ENCODE measurements around the gene DNAH9. TPM values are rescaled to one million over a fixed set of nuclear protein-coding genes. Genes with fewer than 3 reads are reported as not detected.

DNAH9 gene
- polyA plus RNA-seq, 1 donor (not counting 4 experiments of a cell fraction or from before 2014, with no cell fraction given) = 0.42 TPM

DNA sequence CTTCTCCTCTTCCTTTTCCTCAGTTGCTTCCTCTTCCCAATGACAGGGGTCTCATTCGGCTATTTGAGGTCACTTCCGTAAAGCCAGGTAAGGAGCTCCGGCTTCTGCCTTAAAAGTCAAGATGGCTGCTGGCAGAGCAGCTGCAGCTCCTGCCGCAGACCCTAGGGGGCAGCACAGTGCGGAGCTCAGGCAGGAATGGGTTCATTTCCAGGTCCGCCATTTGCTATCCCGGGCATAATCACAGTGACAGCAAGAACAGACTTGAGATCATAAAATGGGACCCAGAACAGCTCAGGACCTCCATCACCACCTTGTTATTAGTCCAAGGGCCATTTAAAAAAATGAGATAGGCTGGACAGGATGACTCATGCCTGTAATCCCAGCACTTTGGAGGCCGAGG is 199.5 kb downstream of the DNAH9 start:
- Histone ChIP-seq H3K27ac (ENCODE audit: control insufficient read depth, insufficient read depth, low read length) (no peak overlapping the region), H3K9me1 (ENCODE audit: control insufficient read depth, extremely low read depth, insufficient read depth, low read length) (no peaks in the 10 kb centered on the region), H3K79me2 (ENCODE audit: control insufficient read depth, insufficient read depth, low read length) (no peaks in the 10 kb centered on the region), H3K4me1 (ENCODE audit: control insufficient read depth, extremely low read depth, insufficient read depth, low read length) (no peaks in the 10 kb centered on the region), H3K9ac (ENCODE audit: control insufficient read depth, extremely low read depth, insufficient read depth, low read length) (no peak overlapping the region), H4K20me1 (ENCODE audit: control insufficient read depth, extremely low read depth, insufficient read depth, low read length) (no peaks in the 10 kb centered on the region), H3K27me3 (ENCODE audit: control insufficient read depth, extremely low read depth, insufficient read depth, low read length) (no peaks in the 10 kb centered on the region), H3K4me2 (ENCODE audit: control insufficient read depth, extremely low read depth, insufficient read depth, low read depth, low read length) (no peak overlapping the region), H3K9me3 (ENCODE audit: control insufficient read depth, low read depth, low read length) (no peaks in the 10 kb centered on the region), H2AFZ (ENCODE audit: control insufficient read depth, low read length) (no peak overlapping the region), H3K4me3 (ENCODE audit: control insufficient read depth in 2 of 3, extremely low read depth in 1 of 3, insufficient read depth in 2 of 3, low read depth in 1 of 3, low read length in 3 of 3) (no peak overlapping the region), H3K36me3 (ENCODE audit: control insufficient read depth in 2 of 2, extremely low read depth in 1 of 2, insufficient read depth in 2 of 2, low read length in 2 of 2) (no peaks in the 10 kb centered on the region)
- no peak for DNase-seq (ENCODE audit: low read depth, low spot score)
- no peak for TF ChIP-seq EZH2 (IDR thresholded peaks at IDR 0.05; ENCODE audit: low read length)
- TF ChIP-seq, protein P1, sequence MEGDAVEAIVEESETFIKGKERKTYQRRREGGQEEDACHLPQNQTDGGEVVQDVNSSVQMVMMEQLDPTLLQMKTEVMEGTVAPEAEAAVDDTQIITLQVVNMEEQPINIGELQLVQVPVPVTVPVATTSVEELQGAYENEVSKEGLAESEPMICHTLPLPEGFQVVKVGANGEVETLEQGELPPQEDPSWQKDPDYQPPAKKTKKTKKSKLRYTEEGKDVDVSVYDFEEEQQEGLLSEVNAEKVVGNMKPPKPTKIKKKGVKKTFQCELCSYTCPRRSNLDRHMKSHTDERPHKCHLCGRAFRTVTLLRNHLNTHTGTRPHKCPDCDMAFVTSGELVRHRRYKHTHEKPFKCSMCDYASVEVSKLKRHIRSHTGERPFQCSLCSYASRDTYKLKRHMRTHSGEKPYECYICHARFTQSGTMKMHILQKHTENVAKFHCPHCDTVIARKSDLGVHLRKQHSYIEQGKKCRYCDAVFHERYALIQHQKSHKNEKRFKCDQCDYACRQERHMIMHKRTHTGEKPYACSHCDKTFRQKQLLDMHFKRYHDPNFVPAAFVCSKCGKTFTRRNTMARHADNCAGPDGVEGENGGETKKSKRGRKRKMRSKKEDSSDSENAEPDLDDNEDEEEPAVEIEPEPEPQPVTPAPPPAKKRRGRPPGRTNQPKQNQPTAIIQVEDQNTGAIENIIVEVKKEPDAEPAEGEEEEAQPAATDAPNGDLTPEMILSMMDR (optimal IDR thresholded peaks at IDR 0.05 in 1 of 3, IDR thresholded peaks at IDR 0.05 in 1 of 3, conservative IDR thresholded peaks at IDR 0.05 in 1 of 3; ENCODE audit: extremely low read depth in 1 of 3, insufficient read depth in 2 of 3, low read length in 3 of 3) = peak in 2 of 3 experiments; percentile 12 to 29
- dilution Hi-C loops (cut with MboI; ENCODE audit: extremely low pct_ligation_motif_present, low sequenced_read_pairs) = no loop called here
- FAIRE-seq = no peak

DNA sequence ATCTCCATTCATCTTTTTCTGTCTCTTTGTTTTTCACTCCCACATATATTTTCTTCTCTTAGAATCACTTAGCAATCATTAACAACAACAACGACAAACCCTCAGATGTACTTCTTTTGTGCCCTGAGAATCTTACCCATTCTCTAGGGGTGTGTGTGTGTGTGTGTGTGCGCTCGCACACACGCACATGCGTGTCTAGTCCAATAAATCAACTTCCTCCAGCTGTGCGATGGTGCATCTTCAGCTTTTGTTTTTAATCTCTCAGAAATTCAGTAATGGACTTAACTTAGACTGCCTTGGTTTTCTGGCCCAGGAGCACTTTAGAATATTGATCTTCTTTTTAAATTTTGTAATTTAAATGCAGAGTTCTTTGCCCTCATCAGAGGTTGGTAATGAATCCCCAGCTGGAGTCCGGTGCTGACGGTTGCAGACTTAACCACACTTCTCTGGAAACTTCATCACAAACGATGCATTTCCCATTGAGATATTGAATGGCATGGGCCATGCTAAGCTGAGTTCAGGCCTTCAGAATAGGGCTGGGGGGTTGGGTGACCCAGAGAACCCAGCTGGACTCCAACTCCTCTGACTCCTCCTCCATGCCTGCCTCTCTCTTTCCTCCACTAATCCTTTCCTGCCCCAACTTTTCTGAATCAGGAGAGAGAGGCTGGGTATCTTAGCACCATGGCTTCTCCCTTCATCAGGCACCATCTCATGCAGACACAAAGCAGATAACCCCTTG is 205.1 kb downstream of the DNAH9 start:
- no peak overlapping the region for H3K9ac ChIP-seq (ENCODE audit: control insufficient read depth, extremely low read depth, insufficient read depth, low read length)
- no peaks in the 10 kb centered on the region for H3K4me1 ChIP-seq (ENCODE audit: control insufficient read depth, extremely low read depth, insufficient read depth, low read length)
- H3K9me1 ChIP-seq (ENCODE audit: control insufficient read depth, extremely low read depth, insufficient read depth, low read length) = no peaks in the 10 kb centered on the region
- no peaks in the 10 kb centered on the region for H3K9me3 ChIP-seq (ENCODE audit: control insufficient read depth, low read depth, low read length)
- DNase-seq (ENCODE audit: low read depth, low spot score) = no peak
- no peaks in the 10 kb centered on the region for H3K27me3 ChIP-seq (ENCODE audit: control insufficient read depth, extremely low read depth, insufficient read depth, low read length)
- H3K4me2 ChIP-seq (ENCODE audit: control insufficient read depth, extremely low read depth, insufficient read depth, low read depth, low read length) = no peak overlapping the region
- no peaks in the 10 kb centered on the region for H4K20me1 ChIP-seq (ENCODE audit: control insufficient read depth, extremely low read depth, insufficient read depth, low read length)
- dilution Hi-C loops (cut with MboI; ENCODE audit: extremely low pct_ligation_motif_present, low sequenced_read_pairs) = no loop called here
- H2AFZ ChIP-seq (ENCODE audit: control insufficient read depth, low read length) = no peak overlapping the region
- H3K4me3 ChIP-seq (ENCODE audit: control insufficient read depth in 2 of 3, extremely low read depth in 1 of 3, insufficient read depth in 2 of 3, low read depth in 1 of 3, low read length in 3 of 3) = no peak overlapping the region
- H3K27ac ChIP-seq (ENCODE audit: control insufficient read depth, insufficient read depth, low read length) = no peak overlapping the region
- no peak for FAIRE-seq
- H3K36me3 ChIP-seq (ENCODE audit: control insufficient read depth in 2 of 2, extremely low read depth in 1 of 2, insufficient read depth in 2 of 2, low read length in 2 of 2) = no peaks in the 10 kb centered on the region
- no peaks in the 10 kb centered on the region for H3K79me2 ChIP-seq (ENCODE audit: control insufficient read depth, insufficient read depth, low read length)
- TF ChIP-seq, protein P1 (optimal IDR thresholded peaks at IDR 0.05 in 1 of 3, IDR thresholded peaks at IDR 0.05 in 1 of 3, conservative IDR thresholded peaks at IDR 0.05 in 1 of 3; ENCODE audit: extremely low read depth in 1 of 3, insufficient read depth in 2 of 3, low read length in 3 of 3) = no peak
- TF ChIP-seq EZH2 (IDR thresholded peaks at IDR 0.05; ENCODE audit: low read length) = no peak
